Osteoblast (primary cell): ENCODE measurements around the gene XAGE2. TPM values are rescaled to one million over a fixed set of nuclear protein-coding genes. Genes with fewer than 3 reads are reported as not detected.
"Not testable (repeated sequence)": the region's sequence is repeated elsewhere in the genome, so short reads cannot be mapped to it uniquely, and the experiment has no call there.

ENCODE experiments used
- DNase-seq: peaks from one replicate; pipeline ENCODE4 v3.0.0; 2011; ENCODE audit warnings: low spot score, mixed read lengths; ENCODE audit not compliant: insufficient read length; ENCODE audit errors: missing footprints
- H2AFZ ChIP-seq: 2 replicates; pipeline ENCODE4 v1.6.0; 2011; ENCODE audit warnings: mild to moderate bottlenecking, low read length
- H3K27ac ChIP-seq: 2 replicates; pipeline ENCODE4 v1.5.1; 2011; ENCODE audit warnings: mild to moderate bottlenecking, low read depth, low read length, moderate library complexity
- H3K27me3 ChIP-seq: 2 replicates; pipeline ENCODE4 v1.6.0; 2012; ENCODE audit warnings: mild to moderate bottlenecking, control low read depth, inconsistent platforms, low read length, moderate library complexity; ENCODE audit not compliant: insufficient read depth
- H3K36me3 ChIP-seq: 2 replicates; pipeline ENCODE4 v1.5.1; 2011; ENCODE audit warnings: mild to moderate bottlenecking, low read length, control low read depth, moderate library complexity; ENCODE audit not compliant: insufficient read depth
- H3K4me1 ChIP-seq: 2 replicates; pipeline ENCODE4 v1.5.1; 2011; ENCODE audit warnings: mild to moderate bottlenecking, low read length, control low read depth, moderate library complexity; ENCODE audit not compliant: insufficient read depth
- H3K4me2 ChIP-seq: 2 replicates; pipeline ENCODE4 v1.6.0; 2011; ENCODE audit warnings: mild to moderate bottlenecking, low read length; ENCODE audit not compliant: insufficient read depth
- H3K4me3 ChIP-seq: fragments of 200-600 bp; sonication (generic); 3 replicates; pipeline ENCODE4 v1.5.1; 2012; ENCODE audit warnings: mild to moderate bottlenecking, low read length, inconsistent platforms; ENCODE audit not compliant: insufficient read depth
- H3K79me2 ChIP-seq: 2 replicates; pipeline ENCODE4 v1.6.0; 2012; ENCODE audit warnings: mild to moderate bottlenecking, low read length, control low read depth, inconsistent platforms; ENCODE audit not compliant: insufficient read depth
- H3K9me3 ChIP-seq: 2 replicates; pipeline ENCODE4 v1.5.1; 2011; ENCODE audit warnings: low read depth, low read length, control low read depth
- H4K20me1 ChIP-seq: 2 replicates; pipeline ENCODE4 v1.6.0; 2012; ENCODE audit warnings: mild to moderate bottlenecking, low read length, control low read depth; ENCODE audit not compliant: insufficient read depth
- total RNA-seq: library from RNA; depleted of rRNA; stranded (reverse); fragments of >200 nt; gene quantifications from 2 replicates; pipeline ENCODE4 v1.2.3, GENCODE V29; 2012
- TF ChIP-seq, protein P1 (sequence below): IDR thresholded peaks from 2 replicates; pipeline ENCODE4 v1.5.1; 2011; ENCODE audit warnings: mild to moderate bottlenecking, low read depth, low read length, moderate library complexity; ENCODE audit errors: extremely low read depth

XAGE2 gene, protein sequence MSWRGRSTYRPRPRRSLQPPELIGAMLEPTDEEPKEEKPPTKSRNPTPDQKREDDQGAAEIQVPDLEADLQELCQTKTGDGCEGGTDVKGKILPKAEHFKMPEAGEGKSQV
- not detected in 2 replicates for total RNA-seq

DNA sequence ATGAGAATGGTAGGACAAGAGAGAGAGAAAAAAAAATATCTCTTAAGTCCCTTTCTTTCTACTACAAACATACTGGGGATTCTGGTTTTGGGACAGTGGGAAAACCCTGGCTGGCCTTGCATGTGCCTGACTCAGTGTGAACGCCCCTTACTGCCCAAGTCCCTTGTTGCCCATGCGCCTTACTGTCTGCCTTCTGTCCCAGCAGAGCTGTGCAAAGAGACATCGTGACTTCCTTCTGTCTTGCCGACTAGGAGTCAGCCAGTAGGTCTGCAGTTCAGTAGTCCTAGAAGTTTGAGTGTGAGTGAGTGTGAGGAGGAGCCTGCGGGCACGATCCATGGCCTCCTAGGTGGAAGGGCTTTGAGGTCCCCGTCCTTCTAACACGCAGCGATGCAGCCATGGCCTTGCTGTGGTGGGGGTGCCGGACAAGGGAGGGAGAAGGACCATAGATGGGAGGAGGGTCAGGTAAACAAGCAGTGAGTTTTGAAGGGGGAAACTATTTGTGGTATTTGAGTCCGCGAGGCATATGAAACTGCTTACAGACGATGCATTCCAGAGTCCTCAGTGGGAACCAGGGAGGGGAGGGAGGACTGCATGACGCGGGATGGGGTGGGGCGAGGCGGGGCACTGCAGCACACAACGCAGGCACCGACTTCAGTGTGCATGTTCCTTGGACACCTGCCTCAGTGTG is at the start of gene XAGE2:
TSS of gene XAGE2 (plus strand) at position 654 of the 688 bp plus-strand sequence. CDS start 994 bp downstream, outside the sequence.
- H3K79me2 ChIP-seq, result no peaks in the 10 kb centered on the region
- H4K20me1 ChIP-seq, result no peaks in the 10 kb centered on the region
- H2AFZ ChIP-seq, result no peak within 1 kb of the TSS
- H3K36me3 ChIP-seq, result no peaks in the 10 kb centered on the region
- peaks cover 3% of the 10 kb centered on the region for H3K9me3 ChIP-seq
- DNase-seq, result no peak
- H3K4me3 ChIP-seq, result no peak within 1 kb of the TSS
- H3K4me1 ChIP-seq, result no peaks in the 10 kb centered on the region
- H3K4me2 ChIP-seq, result no peak within 1 kb of the TSS
- no peak within 1 kb of the TSS for H3K27ac ChIP-seq
- TF ChIP-seq, protein P1, sequence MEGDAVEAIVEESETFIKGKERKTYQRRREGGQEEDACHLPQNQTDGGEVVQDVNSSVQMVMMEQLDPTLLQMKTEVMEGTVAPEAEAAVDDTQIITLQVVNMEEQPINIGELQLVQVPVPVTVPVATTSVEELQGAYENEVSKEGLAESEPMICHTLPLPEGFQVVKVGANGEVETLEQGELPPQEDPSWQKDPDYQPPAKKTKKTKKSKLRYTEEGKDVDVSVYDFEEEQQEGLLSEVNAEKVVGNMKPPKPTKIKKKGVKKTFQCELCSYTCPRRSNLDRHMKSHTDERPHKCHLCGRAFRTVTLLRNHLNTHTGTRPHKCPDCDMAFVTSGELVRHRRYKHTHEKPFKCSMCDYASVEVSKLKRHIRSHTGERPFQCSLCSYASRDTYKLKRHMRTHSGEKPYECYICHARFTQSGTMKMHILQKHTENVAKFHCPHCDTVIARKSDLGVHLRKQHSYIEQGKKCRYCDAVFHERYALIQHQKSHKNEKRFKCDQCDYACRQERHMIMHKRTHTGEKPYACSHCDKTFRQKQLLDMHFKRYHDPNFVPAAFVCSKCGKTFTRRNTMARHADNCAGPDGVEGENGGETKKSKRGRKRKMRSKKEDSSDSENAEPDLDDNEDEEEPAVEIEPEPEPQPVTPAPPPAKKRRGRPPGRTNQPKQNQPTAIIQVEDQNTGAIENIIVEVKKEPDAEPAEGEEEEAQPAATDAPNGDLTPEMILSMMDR, result no peak
- H3K27me3 ChIP-seq, result peaks cover 13% of the 10 kb centered on the region

DNA sequence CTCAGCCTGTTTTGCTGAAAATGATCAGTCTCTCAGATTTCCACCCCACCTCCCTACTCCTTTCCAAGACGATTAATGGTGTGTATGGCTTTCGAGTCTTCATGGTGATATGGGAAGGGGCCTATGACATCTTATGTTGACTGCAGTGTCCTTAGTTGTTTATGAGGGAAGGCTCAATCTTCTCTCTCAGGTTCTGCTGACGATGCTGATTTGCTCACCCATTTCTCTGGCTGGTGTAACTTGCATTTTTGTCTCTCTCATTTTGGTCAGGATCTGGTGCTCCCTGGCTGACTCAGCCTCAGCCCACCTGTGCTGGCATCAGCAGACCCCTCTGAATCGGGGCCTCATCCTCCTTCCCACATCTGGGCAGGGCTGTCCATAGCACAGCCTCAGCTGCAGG is 31.4 kb upstream of the XAGE2 start:
- H4K20me1 ChIP-seq, result no peaks in the 10 kb centered on the region
- TF ChIP-seq, protein P1, result no peak
- H3K4me2 ChIP-seq, result no peak overlapping the region
- H3K9me3 ChIP-seq, result peaks cover 3% of the 10 kb centered on the region
- H3K4me3 ChIP-seq, result no peak overlapping the region
- H3K27me3 ChIP-seq, result peaks cover 2% of the 10 kb centered on the region
- H2AFZ ChIP-seq, result no peak overlapping the region
- no peaks in the 10 kb centered on the region for H3K36me3 ChIP-seq
- H3K27ac ChIP-seq, result no peak overlapping the region
- no peak for DNase-seq
- no peaks in the 10 kb centered on the region for H3K4me1 ChIP-seq
- H3K79me2 ChIP-seq, result no peaks in the 10 kb centered on the region

DNA sequence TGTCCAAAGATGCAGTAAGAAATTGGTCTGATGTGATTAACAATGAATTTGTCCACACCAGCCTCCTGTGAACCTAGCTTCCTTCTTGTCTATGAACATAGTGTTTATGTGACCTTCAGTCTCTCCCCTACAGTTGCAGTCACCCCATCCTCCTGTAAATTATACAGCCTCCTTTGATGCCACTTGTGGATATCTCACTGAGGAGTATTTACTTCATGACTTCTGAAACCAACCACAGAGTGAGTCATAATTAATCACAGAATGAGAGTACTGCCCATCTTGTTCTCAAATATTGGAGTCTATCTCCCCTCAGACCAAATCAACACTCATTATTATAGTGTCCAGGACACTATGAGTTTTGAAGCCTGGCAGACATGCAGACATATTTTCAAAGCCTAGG is 27.3 kb upstream of the XAGE2 start:
- Histone ChIP-seq H3K9me3 (no peaks in the 10 kb centered on the region), H3K4me1 (no peaks in the 10 kb centered on the region), H3K79me2 (no peaks in the 10 kb centered on the region), H3K27ac (no peak overlapping the region), H3K4me3 (no peak overlapping the region), H4K20me1 (no peaks in the 10 kb centered on the region), H3K36me3 (no peaks in the 10 kb centered on the region), H2AFZ (no peak overlapping the region), H3K4me2 (no peak overlapping the region), H3K27me3 (peaks cover 2% of the 10 kb centered on the region)
- no peak for DNase-seq
- TF ChIP-seq, protein P1, result no peak

DNA sequence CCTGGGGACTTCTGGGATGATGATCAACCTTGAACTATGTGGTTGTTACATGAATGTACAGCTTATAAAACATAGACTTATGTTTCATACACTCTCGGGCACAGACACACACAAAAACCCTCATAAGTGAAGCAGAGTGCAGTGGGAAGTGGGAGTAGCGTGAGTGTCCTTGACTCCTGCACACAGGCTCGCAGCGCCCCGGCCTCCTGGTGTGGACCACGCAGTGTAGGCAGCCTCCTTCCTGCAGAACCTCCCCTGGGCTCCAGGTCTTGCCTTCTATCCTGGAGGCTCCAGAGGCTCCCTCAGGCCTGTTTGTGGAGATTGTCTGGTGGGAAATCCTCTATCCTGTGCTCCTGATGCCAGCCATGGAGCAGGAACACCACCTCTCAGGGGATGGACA is 25.7 kb upstream of the XAGE2 start:
- not testable (repeated sequence) for H3K36me3 ChIP-seq, H3K4me2 ChIP-seq, H3K27ac ChIP-seq, DNase-seq, H2AFZ ChIP-seq, H4K20me1 ChIP-seq, H3K4me1 ChIP-seq, H3K9me3 ChIP-seq, H3K27me3 ChIP-seq, H3K79me2 ChIP-seq, H3K4me3 ChIP-seq
